Right forelimb (tissue), 1 donor: Measurements from ENCODE around the gene HECA.
"Not testable (repeated sequence)": the region's sequence is repeated elsewhere in the genome, so short reads cannot be mapped to it uniquely, and the experiment has no call there.

Source experiments
- DNase-seq: peaks from one replicate; pipeline ENCODE4 v3.0.0-alpha.2; 2018

HECA gene

DNA sequence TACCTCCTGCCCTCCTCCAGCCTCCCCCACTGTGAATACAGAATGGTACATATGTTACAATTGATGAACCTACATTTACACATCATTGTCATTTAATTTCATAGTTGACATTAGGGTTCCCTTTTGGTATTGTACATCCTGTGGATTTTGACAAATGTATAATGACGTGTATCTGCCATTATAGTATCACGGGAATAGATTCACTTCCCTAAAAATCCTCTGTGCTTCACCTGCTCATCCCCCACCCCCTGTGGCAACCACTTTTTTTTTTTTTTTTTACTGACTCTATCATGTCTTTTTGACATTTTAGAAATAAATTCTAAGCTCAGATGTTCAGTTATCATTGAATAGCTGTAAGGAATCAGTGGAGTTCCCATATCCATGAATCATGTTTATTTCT, 30.4 kb downstream of the HECA start:
- no peak for DNase-seq

DNA sequence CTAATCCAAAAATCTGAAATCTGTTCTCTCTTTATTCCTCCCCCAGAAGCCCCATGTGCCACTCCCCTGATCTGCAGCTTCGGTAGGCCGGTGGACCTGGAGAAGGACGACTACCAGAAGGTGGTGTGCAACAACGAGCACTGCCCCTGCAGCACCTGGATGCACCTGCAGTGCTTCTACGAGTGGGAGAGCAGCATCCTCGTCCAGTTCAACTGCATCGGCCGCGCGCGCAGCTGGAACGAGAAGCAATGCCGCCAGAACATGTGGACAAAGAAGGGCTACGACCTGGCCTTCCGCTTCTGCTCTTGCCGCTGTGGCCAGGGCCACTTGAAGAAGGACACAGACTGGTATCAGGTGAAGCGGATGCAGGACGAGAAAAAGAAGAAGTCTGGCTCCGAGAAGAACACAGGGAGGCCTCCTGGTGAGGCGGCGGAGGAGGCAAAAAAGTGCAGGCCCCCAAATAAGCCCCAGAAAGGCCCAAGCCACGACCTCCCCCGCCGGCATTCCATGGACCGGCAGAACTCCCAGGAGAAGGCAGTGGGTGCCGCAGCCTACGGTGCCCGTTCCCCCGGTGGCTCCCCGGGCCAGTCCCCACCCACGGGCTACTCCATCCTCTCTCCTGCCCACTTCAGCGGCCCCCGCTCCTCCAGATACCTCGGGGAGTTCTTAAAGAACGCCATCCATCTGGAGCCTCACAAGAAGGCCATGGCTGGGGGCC, 31.5 kb downstream of the HECA start:
- no peak for DNase-seq

DNA sequence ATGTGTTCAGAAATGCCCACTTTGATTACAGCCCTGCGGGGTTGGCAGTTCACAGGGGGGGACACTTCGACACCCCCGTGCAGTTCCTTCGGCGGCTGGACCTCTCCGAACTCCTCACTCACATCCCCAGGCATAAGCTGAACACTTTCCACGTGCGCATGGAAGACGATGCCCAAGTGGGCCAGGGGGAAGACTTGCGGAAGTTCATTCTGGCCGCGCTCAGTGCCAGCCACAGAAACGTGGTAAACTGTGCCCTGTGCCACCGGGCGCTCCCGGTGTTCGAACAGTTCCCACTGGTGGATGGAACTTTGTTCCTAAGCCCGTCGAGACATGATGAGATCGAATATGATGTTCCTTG, 32.1 kb downstream of the HECA start:
- DNase-seq, result no peak

DNA sequence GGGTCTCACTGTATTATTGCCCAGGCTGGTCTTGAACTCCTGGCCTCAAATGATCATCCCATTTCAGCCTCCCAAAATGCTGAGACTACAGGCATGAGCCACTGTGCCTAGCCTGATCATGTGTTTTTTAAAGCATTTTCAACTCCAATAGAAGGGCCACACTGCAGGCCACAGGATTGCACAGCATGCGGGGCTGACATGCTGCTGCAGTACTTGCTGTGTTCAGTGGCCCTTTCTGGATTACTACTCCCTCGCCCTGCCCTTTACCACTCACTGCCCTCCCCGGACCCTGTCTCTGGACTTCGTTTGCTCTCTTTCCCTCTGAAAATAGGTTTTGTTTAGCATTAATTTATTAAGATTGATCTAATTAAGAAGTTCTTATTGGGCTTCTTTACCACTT, 37.3 kb downstream of the HECA start:
- DNase-seq, result no peak

GRCh38 chr6:139172567-139172966, 37.7 kb downstream of the HECA start:
- DNase-seq, result no peak

- DNase-seq, result no peak
Measured at GRCh38 chr6:139173172-139173571, 38.3 kb downstream of the HECA start.

- DNase-seq, result no peak
Measured at GRCh38 chr6:139173822-139174221, 38.9 kb downstream of the HECA start.

- DNase-seq, result no peak
Measured at GRCh38 chr6:139174961-139175360, 40.1 kb downstream of the HECA start.

GRCh38 chr6:139175389-139175948, 40.6 kb downstream of the HECA start:
- DNase-seq, result no peak

- DNase-seq, result no peak
Measured at GRCh38 chr6:139181236-139181635, 46.4 kb downstream of the HECA start.

DNA sequence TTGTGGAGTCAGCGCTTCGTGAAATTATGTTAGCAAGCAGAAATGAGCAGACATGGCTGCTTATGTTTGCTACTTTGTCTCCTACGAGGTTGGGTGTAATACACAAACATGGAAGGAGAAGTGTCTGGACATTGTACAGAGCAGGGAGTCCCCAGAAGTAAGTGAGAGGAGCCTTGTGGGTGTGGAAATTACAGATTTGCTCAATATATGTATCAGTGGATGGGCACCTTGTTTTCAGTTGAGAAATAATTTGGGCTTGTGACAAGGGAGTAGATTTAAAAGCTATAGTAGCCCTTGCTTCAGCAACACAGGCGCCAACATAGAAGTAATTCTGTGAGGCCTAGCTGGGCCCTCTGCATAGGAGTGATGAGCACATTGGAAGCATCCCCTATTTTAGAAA, 49.2 kb downstream of the HECA start:
- DNase-seq, result no peak

- no peak for DNase-seq
Measured at GRCh38 chr6:139184459-139184858, 49.6 kb downstream of the HECA start.

DNA sequence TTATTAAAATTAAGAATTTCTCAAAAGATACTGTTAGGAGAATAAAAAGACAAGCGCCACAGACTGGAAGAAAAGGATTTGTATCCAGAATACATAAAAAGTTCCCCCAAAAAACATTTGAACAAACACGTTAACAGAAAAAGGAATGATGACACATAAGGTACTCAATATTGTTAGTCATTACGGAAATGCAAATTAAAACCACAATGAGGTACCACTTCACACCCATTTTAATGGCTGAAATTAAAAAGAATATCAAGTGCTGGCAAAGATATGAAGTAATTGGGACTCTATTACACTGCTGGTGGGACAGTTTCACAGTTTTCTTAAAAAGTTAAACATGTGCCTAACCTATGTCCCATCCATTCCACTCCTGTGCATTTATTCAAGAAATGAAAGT, 51.4 kb downstream of the HECA start:
- no peak for DNase-seq

DNA sequence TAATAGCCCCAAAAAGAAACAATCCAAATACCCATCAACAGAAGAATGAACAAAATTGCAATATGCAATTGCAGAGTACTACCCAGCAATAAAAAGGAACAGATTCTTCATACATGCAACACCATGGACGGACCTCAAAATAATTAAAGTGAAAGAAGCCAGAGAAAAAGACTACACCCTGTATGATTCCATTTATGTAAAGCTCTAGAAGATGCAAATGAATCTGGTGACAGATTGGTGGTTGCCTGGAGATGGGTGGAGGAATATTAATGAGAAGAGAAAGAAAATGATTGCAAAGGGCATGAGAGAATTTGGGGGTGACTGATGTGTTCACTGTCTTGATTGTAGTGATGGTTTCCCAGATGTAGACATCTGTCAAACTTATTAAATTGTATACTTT, 51.8 kb downstream of the HECA start:
- DNase-seq, result no peak

GRCh38 chr6:139187489-139187888, 52.6 kb downstream of the HECA start:
- DNase-seq, result no peak

GRCh38 chr6:139189665-139190064, 54.8 kb downstream of the HECA start:
- no peak for DNase-seq

DNA sequence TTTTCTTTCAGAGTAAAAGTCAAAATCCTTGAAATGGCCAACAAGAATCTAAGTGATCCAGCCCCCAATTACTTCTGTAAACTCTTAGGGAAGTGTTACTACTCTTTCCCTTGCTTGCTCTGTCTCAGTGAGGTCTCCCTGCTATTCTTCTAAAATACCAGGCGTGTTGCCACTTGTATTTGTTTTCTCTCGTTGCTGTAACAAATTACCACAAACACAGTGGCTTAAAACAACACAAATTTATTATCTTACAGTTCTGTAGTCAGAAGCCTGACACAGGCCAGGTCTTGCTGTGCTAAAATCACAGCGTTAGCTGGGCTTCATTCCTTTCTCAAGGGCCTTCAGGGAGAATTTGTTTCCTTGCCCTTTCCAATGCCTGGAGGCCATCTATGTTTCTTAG, 59.9 kb downstream of the HECA start:
- DNase-seq, result no peak

- no peak for DNase-seq
Measured at GRCh38 chr6:139198529-139199288, 63.8 kb downstream of the HECA start.

DNA sequence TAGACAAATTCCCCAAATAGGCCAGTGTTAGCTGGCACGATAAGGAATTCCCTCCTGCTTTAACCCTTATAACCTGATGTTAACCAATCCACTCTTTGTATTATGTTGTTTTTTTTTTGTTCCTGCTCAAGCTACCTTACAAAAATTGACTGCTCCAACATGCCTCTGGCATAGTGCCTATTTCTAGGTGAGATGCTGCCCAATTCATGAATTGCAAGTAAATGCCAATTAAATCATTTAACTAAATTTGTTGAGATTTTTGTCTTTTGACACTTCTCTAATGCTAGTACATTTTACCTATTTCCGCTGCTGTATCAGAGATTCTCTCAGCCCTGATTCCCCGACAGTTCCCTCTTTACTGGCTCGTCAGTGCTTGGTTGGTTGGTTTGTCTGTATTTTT, 66.5 kb downstream of the HECA start:
- no peak for DNase-seq

DNA sequence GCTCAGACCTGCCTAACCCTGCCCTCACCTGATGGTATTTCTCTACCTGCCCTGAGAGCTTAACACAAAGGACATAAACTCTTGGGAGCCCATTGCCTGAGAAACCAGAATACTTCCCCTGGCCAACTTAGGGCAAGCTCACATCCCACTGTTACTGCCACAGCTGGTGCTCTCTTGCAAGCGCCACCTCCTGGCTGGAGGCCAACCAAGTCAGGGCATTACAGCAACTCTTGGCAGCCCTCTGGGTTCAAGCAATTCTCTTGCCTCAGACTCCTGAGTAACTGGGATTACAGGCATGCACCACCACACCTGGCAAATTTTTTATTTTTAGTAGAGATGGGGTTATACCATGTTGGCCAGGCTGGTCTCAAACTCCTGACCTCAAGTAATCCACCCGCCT, 70.1 kb downstream of the HECA start:
- no peak for DNase-seq

DNA sequence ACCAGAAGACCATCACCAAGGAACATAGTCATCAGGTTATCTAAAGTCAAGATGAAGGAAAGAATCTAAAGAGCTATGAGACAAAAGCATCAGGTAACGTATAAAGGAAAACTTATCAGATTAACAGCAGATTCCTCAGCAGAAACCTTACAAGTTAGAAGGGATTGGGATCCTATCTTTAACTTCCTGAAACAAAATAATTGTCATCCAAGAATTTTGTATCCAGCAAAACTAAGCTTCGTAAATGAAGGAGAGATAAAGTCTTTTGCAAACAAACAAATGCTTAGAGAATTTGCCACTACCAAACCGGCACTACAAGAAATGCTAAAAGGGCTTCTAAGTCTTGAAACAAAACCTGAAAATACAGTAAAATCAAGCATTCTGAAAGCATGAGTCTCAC, 71.0 kb downstream of the HECA start:
- DNase-seq, result no peak

GRCh38 chr6:139210766-139211165, 75.9 kb downstream of the HECA start:
- DNase-seq, result not testable (repeated sequence)

DNA sequence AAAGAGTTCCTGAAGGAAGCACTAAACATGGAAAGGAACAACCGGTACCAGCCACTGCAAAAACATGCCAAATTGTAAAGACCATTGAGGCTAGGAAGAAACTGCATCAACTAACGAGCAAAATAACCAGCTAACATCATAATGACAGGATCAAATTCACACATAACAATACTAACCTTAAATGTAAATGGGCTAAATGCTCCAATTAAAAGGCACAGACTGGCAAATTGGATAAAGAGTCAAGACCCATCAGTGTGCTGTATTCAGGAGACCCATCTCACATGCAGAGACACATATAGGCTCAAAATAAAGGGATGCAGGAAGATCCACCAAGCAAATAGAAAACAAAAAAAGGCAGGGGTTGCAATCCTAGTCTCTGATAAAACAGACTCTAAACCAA, 77.6 kb downstream of the HECA start:
- DNase-seq, result not testable (repeated sequence)

DNA sequence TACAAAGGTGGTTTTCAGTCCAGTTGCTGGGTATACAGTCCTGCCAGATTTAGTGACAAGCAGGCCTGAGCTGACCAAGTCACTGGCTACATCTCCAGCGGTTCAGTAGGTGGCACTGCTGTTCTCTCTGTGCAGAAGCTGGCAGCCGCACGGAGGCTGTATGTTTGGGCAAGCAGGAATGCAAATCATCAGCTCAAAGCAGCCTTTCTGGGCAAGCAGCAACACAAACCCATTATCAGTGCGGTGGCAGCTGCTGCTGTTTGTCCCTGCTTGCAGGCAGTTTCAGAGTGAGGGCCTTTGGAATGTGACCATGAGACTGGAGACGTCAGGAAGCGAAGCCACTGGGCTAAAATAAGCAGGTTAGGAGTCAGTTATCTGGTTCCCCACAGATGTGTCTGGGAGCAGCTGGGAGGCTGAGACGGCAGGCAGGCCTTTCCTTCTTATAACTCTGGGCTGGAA, 84.4 kb downstream of the HECA start:
- DNase-seq, result peak; percentile 85
